T-helper 1 cell treated with Interleukin-12 subunit alpha and Interleukin-12 subunit beta and Interleukin-4 antibody, amounts not matched to agents 30 μg/mL and 1 μg/mL, for 36 hours (primary cell): ENCODE results near the gene NHLH1.

Source experiments
- H3K27ac Mint-ChIP-seq: one replicate; pipeline ENCODE4 v1.8.0; 2021; ENCODE audit warnings: mild to moderate bottlenecking, mixed read lengths
- H3K27me3 Mint-ChIP-seq: one replicate; pipeline ENCODE4 v1.8.0; 2021; ENCODE audit warnings: low read depth, mixed read lengths
- H3K36me3 Mint-ChIP-seq: one replicate; pipeline ENCODE4 v1.8.0; 2021; ENCODE audit warnings: low read depth, mixed read lengths
- H3K4me1 Mint-ChIP-seq: one replicate; pipeline ENCODE4 v1.8.0; 2021; ENCODE audit warnings: low read depth, mixed read lengths
- H3K4me3 Mint-ChIP-seq: one replicate; pipeline ENCODE4 v1.8.0; 2021; ENCODE audit warnings: mild to moderate bottlenecking, moderate library complexity, mixed read lengths
- H3K9me3 Mint-ChIP-seq: one replicate; pipeline ENCODE4 v1.8.0; 2021; ENCODE audit warnings: mixed read lengths

Gene NHLH1

GRCh38 chr1:160420881-160421842 lies 54.3 kb downstream of the NHLH1 start:
- no peaks in the 10 kb centered on the region for H3K36me3 Mint-ChIP-seq
- H3K27me3 Mint-ChIP-seq = peaks cover 7% of the 10 kb centered on the region
- H3K27ac Mint-ChIP-seq = no peak overlapping the region
- no peak overlapping the region for H3K4me3 Mint-ChIP-seq
- no peaks in the 10 kb centered on the region for H3K9me3 Mint-ChIP-seq
- H3K4me1 Mint-ChIP-seq = peaks cover 1% of the 10 kb centered on the region

- H3K27ac Mint-ChIP-seq = no peak overlapping the region
- no peaks in the 10 kb centered on the region for H3K9me3 Mint-ChIP-seq
- H3K4me1 Mint-ChIP-seq = peaks cover 3% of the 10 kb centered on the region
- H3K4me3 Mint-ChIP-seq = no peak overlapping the region
- no peaks in the 10 kb centered on the region for H3K36me3 Mint-ChIP-seq
- peaks cover 7% of the 10 kb centered on the region for H3K27me3 Mint-ChIP-seq
These were observed 55.0 kb downstream of the NHLH1 start for GRCh38 chr1:160421881-160422280.
